Measurements from ENCODE around the gene DHX34. TPM values are rescaled to one million over a fixed set of nuclear protein-coding genes. Genes with fewer than 3 reads are reported as not detected.

Gene DHX34
- total and polyA plus RNA-seq, 11 donors, result 3.7 to 13.3 (median 6.7) TPM

DNA sequence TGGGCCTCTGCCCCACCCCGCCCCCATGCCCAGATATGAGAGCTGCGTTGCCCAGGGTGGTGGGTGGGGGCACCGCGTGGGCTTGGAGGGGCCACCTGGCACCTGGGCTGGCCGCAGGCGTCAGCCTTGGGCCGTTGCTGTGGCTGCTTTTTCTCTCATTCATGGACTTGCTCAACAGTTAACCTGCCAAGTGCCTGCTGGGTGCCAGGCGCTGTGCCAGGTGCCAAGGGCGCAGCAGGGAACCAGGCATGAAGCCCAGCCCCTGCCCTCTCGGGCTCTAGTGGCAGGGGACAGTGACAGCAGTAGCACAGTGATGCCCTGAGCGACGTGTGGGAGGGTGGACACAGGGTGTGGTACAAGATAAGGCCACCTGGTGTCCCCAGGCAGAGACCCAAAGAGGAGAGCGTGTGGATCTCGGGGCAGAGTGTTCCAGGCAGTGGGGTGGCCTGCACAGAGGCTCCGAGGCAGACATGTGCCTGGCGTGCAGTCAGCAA lies 28.1 kb downstream of the DHX34 start:
- WGBS, 4 donors, result 50 to 66% (median 59%) methylated on average over 11 to 16 of the region's 16 CpGs
- H3K9me3 ChIP-seq, result no peaks in the 10 kb centered on the region
- H3K4me1 ChIP-seq, result peaks cover 0 to 16% (median 4%) of the 10 kb centered on the region in 12 donors
- H3K27me3 ChIP-seq, result no peaks in the 10 kb centered on the region
- intact Hi-C loops (cut with DNase I), result no loop called here
- peak; percentile 71 to 90 (median 88) for DNase-seq
- no peak overlapping the region for H3K4me3 ChIP-seq
- TF ChIP-seq POLR2A (IDR thresholded peaks at IDR 0.05), result no peak
- TF ChIP-seq, protein P1, sequence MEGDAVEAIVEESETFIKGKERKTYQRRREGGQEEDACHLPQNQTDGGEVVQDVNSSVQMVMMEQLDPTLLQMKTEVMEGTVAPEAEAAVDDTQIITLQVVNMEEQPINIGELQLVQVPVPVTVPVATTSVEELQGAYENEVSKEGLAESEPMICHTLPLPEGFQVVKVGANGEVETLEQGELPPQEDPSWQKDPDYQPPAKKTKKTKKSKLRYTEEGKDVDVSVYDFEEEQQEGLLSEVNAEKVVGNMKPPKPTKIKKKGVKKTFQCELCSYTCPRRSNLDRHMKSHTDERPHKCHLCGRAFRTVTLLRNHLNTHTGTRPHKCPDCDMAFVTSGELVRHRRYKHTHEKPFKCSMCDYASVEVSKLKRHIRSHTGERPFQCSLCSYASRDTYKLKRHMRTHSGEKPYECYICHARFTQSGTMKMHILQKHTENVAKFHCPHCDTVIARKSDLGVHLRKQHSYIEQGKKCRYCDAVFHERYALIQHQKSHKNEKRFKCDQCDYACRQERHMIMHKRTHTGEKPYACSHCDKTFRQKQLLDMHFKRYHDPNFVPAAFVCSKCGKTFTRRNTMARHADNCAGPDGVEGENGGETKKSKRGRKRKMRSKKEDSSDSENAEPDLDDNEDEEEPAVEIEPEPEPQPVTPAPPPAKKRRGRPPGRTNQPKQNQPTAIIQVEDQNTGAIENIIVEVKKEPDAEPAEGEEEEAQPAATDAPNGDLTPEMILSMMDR (IDR thresholded peaks at IDR 0.05), result peak in 2 of 12 donors; percentile 4 to 8
- peaks cover 0 to 94% (median 81%) of the 10 kb centered on the region in 9 donors for H3K36me3 ChIP-seq
- peak; percentile 94 to 97 (median 95) for ATAC-seq
- H3K27ac ChIP-seq, result peak overlapping the region in 9 of 12 donors; percentile 37 to 90 (median 66)

DNA sequence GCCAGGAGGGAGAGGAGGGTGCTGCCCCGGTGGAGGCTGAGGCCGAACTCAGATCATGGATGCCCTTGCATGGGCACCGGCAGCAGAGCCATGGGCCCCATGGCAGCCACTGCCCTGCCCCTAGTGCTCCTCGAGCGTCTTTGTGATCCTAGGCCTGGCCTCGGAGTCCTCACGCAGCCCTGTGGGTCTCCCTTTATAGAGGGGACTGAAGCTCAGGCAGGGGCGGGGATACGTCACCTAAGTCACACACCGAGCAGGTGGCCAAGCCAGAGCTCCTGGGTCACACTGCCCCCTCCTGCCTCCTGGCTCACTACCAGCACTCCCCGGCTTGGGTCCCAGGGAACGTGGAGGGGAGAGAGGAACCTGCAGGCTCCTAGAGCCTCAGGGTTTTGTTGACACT lies 28.7 kb downstream of the DHX34 start:
- no peak for TF ChIP-seq POLR2A (IDR thresholded peaks at IDR 0.05)
- TF ChIP-seq, protein P1 (IDR thresholded peaks at IDR 0.05), result no peak
- WGBS, 4 donors, result 53 to 62% (median 62%) methylated on average over 3 to 12 of the region's 12 CpGs
- intact Hi-C loops (cut with DNase I), result no loop called here
- Histone ChIP-seq H3K9me3 (no peaks in the 10 kb centered on the region), H3K36me3 (peaks cover 0 to 93% (median 77%) of the 10 kb centered on the region in 9 donors), H3K4me3 (no peak overlapping the region), H3K4me1 (peaks cover 0 to 16% (median 4%) of the 10 kb centered on the region in 12 donors), H3K27me3 (no peaks in the 10 kb centered on the region), H3K27ac (peak overlapping the region in 11 of 12 donors; percentile 16 to 90 (median 64))
- no peak for DNase-seq
- ATAC-seq, result no peak

DNA sequence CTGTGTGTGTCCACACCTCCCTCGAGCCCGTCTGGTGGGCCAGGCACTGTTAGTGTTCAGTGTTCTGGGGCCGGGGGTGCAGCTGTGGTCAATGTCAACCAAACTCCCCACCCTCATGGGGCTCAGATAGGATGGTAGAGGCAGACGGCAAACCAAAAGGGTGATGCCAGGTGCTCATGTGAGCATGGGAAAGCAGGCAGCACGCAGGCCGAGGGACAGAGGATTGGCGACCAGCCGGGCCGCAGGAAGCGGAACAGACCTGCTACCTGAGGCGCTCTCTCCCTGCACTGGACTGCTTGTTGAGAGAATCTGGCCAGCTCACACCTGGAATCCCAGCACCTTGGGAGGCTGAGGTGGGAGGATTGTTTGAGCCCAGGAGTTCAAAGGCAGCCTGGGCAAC lies 29.1 kb downstream of the DHX34 start:
- Histone ChIP-seq H3K9me3 (no peaks in the 10 kb centered on the region), H3K4me1 (peaks cover 0 to 17% (median 4%) of the 10 kb centered on the region in 12 donors), H3K36me3 (peaks cover 0 to 88% (median 72%) of the 10 kb centered on the region in 9 donors), H3K27ac (peak overlapping the region in 6 of 12 donors; percentile 16 to 90 (median 66)), H3K27me3 (no peaks in the 10 kb centered on the region), H3K4me3 (no peak overlapping the region)
- TF ChIP-seq POLR2A (IDR thresholded peaks at IDR 0.05), result no peak
- TF ChIP-seq, protein P1 (IDR thresholded peaks at IDR 0.05), result no peak
- WGBS, 4 donors, result 92 to 100% (median 93%) methylated on average over 10 to 11 of the region's 11 CpGs
- intact Hi-C loops (cut with DNase I), result no loop called here
- DNase-seq (no peak), ATAC-seq (no peak)

DNA sequence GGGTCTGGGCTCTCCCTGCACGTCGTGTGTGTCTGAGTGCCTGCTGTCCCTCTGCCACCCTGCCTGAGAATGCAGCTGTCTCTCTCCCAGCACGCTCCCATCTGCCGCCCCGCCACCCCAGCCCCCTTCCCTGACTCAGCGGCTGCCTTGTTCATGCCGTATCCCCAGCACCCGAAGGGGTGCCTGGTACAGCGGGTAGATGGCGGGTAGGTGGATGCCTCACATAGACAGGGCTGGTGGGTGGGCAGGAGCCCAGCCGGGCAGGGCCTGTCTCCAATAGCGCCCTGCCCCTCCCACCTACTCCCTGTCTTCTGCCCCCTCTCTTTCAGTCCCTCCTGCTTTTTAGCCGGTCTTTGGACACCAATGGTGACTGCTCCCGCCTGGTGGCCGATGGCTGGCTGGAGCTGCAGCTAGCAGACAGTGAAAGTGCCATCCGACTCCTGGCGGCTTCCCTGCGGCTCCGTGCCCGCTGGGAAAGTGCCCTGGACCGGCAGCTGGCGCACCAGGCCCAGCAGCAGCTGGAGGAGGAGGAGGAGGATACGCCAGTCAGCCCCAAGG lies 30.3 kb downstream of the DHX34 start:
- TF ChIP-seq POLR2A (IDR thresholded peaks at IDR 0.05), result no peak
- TF ChIP-seq, protein P1 (IDR thresholded peaks at IDR 0.05), result no peak
- no peak overlapping the region for H3K27ac ChIP-seq
- intact Hi-C loops (cut with DNase I), result no loop called here
- peaks cover 0 to 27% (median 4%) of the 10 kb centered on the region in 12 donors for H3K4me1 ChIP-seq
- no peak for ATAC-seq
- H3K27me3 ChIP-seq, result no peaks in the 10 kb centered on the region
- peaks cover 0 to 76% (median 60%) of the 10 kb centered on the region in 9 donors for H3K36me3 ChIP-seq
- whole genome bisulfite sequencing, 4 donors, result 86 to 95% (median 93%) methylated on average over 18 to 23 of the region's 23 CpGs
- no peaks in the 10 kb centered on the region for H3K9me3 ChIP-seq
- no peak overlapping the region for H3K4me3 ChIP-seq
- DNase-seq, result no peak

All from heart left ventricle (tissue), 16 donors.